Activated CD4-positive, alpha-beta T cell treated with anti-CD3 and anti-CD28 coated beads, Interleukin-2, amount 10 ng/mL, durations not matched to agents 24 days and 14 days (primary cell): ENCODE measurements around the gene DNAJC15. TPM values are rescaled to one million over a fixed set of nuclear protein-coding genes. Genes with fewer than 3 reads are reported as not detected.

Experiments used
- DNase-seq: peaks from one replicate; pipeline ENCODE4 v3.0.0; 2022
- H3K27ac Mint-ChIP-seq: one replicate; pipeline ENCODE4 v1.8.0; 2022; ENCODE audit warnings: mild to moderate bottlenecking, mixed read lengths
- H3K27me3 Mint-ChIP-seq: one replicate; pipeline ENCODE4 v1.8.0; 2022; ENCODE audit warnings: mixed read lengths
- H3K36me3 Mint-ChIP-seq: one replicate; pipeline ENCODE4 v1.8.0; 2022; ENCODE audit warnings: low read depth, mild to moderate bottlenecking, mixed read lengths
- H3K4me1 Mint-ChIP-seq: one replicate; pipeline ENCODE4 v1.8.0; 2021; ENCODE audit warnings: mixed read lengths
- H3K4me3 Mint-ChIP-seq: one replicate; pipeline ENCODE4 v1.8.0; 2022; ENCODE audit warnings: mild to moderate bottlenecking, moderate library complexity, mixed read lengths
- H3K9me3 Mint-ChIP-seq: one replicate; pipeline ENCODE4 v1.8.0; 2021; ENCODE audit warnings: mixed read lengths
- intact Hi-C: fragments of 100-400 bp; cut with micrococcal nuclease; formaldehyde crosslinking; loops from one replicate; pipeline ENCODE4 v1.15.1; 2023
- total RNA-seq: library from RNA; stranded (reverse); gene quantifications from 2 replicates; pipeline ENCODE4 v1.2.3, GENCODE V29; 2022

The DNAJC15 gene
- total RNA-seq, 1 donor from 2014 or later, result 16.6 TPM

- no peaks in the 10 kb centered on the region for H3K9me3 Mint-ChIP-seq
- H3K4me1 Mint-ChIP-seq, result no peaks in the 10 kb centered on the region
- no peak overlapping the region for H3K4me3 Mint-ChIP-seq
- peaks cover 15% of the 10 kb centered on the region for H3K27me3 Mint-ChIP-seq
- no peaks in the 10 kb centered on the region for H3K36me3 Mint-ChIP-seq
- H3K27ac Mint-ChIP-seq, result no peak overlapping the region
- intact Hi-C loops, result no loop called here
- DNase-seq, result no peak
Measured at GRCh38 chr13:43009506-43009905, 13.9 kb upstream of the DNAJC15 start.

- peaks cover 6% of the 10 kb centered on the region for H3K27me3 Mint-ChIP-seq
- H3K36me3 Mint-ChIP-seq, result no peaks in the 10 kb centered on the region
Measured at GRCh38 chr13:43014162-43014561, 9.2 kb upstream of the DNAJC15 start.

GRCh38 chr13:43016226-43016625 lies 7.2 kb upstream of the DNAJC15 start:
- intact Hi-C loops, result no loop called here
- Mint-ChIP-seq H3K27me3 (peaks cover 3% of the 10 kb centered on the region), H3K4me3 (no peak overlapping the region), H3K27ac (no peak overlapping the region), H3K4me1 (no peaks in the 10 kb centered on the region), H3K9me3 (no peaks in the 10 kb centered on the region), H3K36me3 (no peaks in the 10 kb centered on the region)
- DNase-seq, result no peak

More at GRCh38 chr13:43014162-43014561, 9.2 kb upstream of the DNAJC15 start:
- no peaks in the 10 kb centered on the region for H3K4me1 Mint-ChIP-seq
- no peaks in the 10 kb centered on the region for H3K9me3 Mint-ChIP-seq
- DNase-seq, result no peak
- no peak overlapping the region for H3K27ac Mint-ChIP-seq
- intact Hi-C loops, result no loop called here
- H3K4me3 Mint-ChIP-seq, result no peak overlapping the region

GRCh38 chr13:43019811-43020210 lies 3.6 kb upstream of the DNAJC15 start:
- H3K4me3 Mint-ChIP-seq, result no peak overlapping the region
- H3K9me3 Mint-ChIP-seq, result no peaks in the 10 kb centered on the region
- H3K4me1 Mint-ChIP-seq, result peaks cover 9% of the 10 kb centered on the region
- no peak overlapping the region for H3K27ac Mint-ChIP-seq
- H3K36me3 Mint-ChIP-seq, result peaks cover 5% of the 10 kb centered on the region
- no peak for DNase-seq
- intact Hi-C loops, result loop anchor here (5.0 kb wide), 1 partner anchor 38 kb away; no protein-coding TSS in a partner anchor
- peaks cover 3% of the 10 kb centered on the region for H3K27me3 Mint-ChIP-seq

GRCh38 chr13:43020794-43021193 lies 2.6 kb upstream of the DNAJC15 start:
- H3K9me3 Mint-ChIP-seq, result no peaks in the 10 kb centered on the region
- H3K36me3 Mint-ChIP-seq, result peaks cover 6% of the 10 kb centered on the region
- intact Hi-C loops, result loop anchor here (5.0 kb wide), 1 partner anchor 38 kb away; no protein-coding TSS in a partner anchor
- peaks cover 14% of the 10 kb centered on the region for H3K4me1 Mint-ChIP-seq
- H3K27ac Mint-ChIP-seq, result no peak overlapping the region
- H3K27me3 Mint-ChIP-seq, result peaks cover 2% of the 10 kb centered on the region
- no peak for DNase-seq
- H3K4me3 Mint-ChIP-seq, result no peak overlapping the region

GRCh38 chr13:43021926-43022670 lies 1.3 kb upstream of the DNAJC15 start:
- Mint-ChIP-seq H3K4me3 (no peak overlapping the region), H3K27me3 (no peaks in the 10 kb centered on the region), H3K9me3 (no peaks in the 10 kb centered on the region), H3K4me1 (peaks cover 18% of the 10 kb centered on the region), H3K27ac (no peak overlapping the region), H3K36me3 (peaks cover 6% of the 10 kb centered on the region)
- DNase-seq, result no peak
- intact Hi-C loops, result loop anchor here (2.0 to 5.0 kb wide), 2 partner anchors 37 to 40 kb away; no protein-coding TSS in a partner anchor

GRCh38 chr13:43022934-43023288 lies 475 bp upstream of the DNAJC15 start:
- Mint-ChIP-seq H3K9me3 (no peaks in the 10 kb centered on the region), H3K27me3 (no peaks in the 10 kb centered on the region), H3K4me1 (peaks cover 20% of the 10 kb centered on the region), H3K36me3 (peaks cover 9% of the 10 kb centered on the region), H3K27ac (peak overlapping the region; percentile 94), H3K4me3 (peak overlapping the region; percentile 98)
- intact Hi-C loops, result loop anchor here (1.0 to 5.0 kb wide), 5 partner anchors 22 to 54 kb away; partner anchors contain the start of gene EPSTI1
- DNase-seq, result no peak

GRCh38 chr13:43026262-43026661 lies 2.9 kb downstream of the DNAJC15 start:
- Mint-ChIP-seq H3K27ac (no peak overlapping the region), H3K4me1 (peaks cover 29% of the 10 kb centered on the region), H3K9me3 (no peaks in the 10 kb centered on the region), H3K27me3 (no peaks in the 10 kb centered on the region), H3K4me3 (no peak overlapping the region), H3K36me3 (peaks cover 26% of the 10 kb centered on the region)
- intact Hi-C loops, result no loop called here
- no peak for DNase-seq

- intact Hi-C loops, result no loop called here
- no peak overlapping the region for H3K4me3 Mint-ChIP-seq
- H3K36me3 Mint-ChIP-seq, result peaks cover 33% of the 10 kb centered on the region
- H3K27me3 Mint-ChIP-seq, result no peaks in the 10 kb centered on the region
- no peak overlapping the region for H3K27ac Mint-ChIP-seq
- H3K4me1 Mint-ChIP-seq, result peaks cover 26% of the 10 kb centered on the region
- DNase-seq, result no peak
- peaks cover 5% of the 10 kb centered on the region for H3K9me3 Mint-ChIP-seq
Measured at GRCh38 chr13:43030548-43030947, 7.2 kb downstream of the DNAJC15 start.

- no peak overlapping the region for H3K27ac Mint-ChIP-seq
- H3K36me3 Mint-ChIP-seq, result peaks cover 33% of the 10 kb centered on the region
- H3K27me3 Mint-ChIP-seq, result no peaks in the 10 kb centered on the region
- H3K9me3 Mint-ChIP-seq, result peaks cover 5% of the 10 kb centered on the region
- no peak for DNase-seq
- H3K4me3 Mint-ChIP-seq, result no peak overlapping the region
- peaks cover 24% of the 10 kb centered on the region for H3K4me1 Mint-ChIP-seq
- intact Hi-C loops, result no loop called here
Measured at GRCh38 chr13:43031881-43032280, 8.5 kb downstream of the DNAJC15 start.

GRCh38 chr13:43033038-43033437 lies 9.7 kb downstream of the DNAJC15 start:
- H3K27ac Mint-ChIP-seq, result no peak overlapping the region
- intact Hi-C loops, result no loop called here
- H3K36me3 Mint-ChIP-seq, result peaks cover 34% of the 10 kb centered on the region
- DNase-seq, result no peak
- H3K9me3 Mint-ChIP-seq, result peaks cover 5% of the 10 kb centered on the region
- no peak overlapping the region for H3K4me3 Mint-ChIP-seq
- no peaks in the 10 kb centered on the region for H3K27me3 Mint-ChIP-seq
- H3K4me1 Mint-ChIP-seq, result peaks cover 21% of the 10 kb centered on the region

GRCh38 chr13:43036351-43037250 lies 13.2 kb downstream of the DNAJC15 start:
- no peak for DNase-seq
- no peak overlapping the region for H3K27ac Mint-ChIP-seq
- intact Hi-C loops, result no loop called here
- no peak overlapping the region for H3K4me3 Mint-ChIP-seq
- peaks cover 7% of the 10 kb centered on the region for H3K9me3 Mint-ChIP-seq
- peaks cover 26% of the 10 kb centered on the region for H3K4me1 Mint-ChIP-seq
- peaks cover 40% of the 10 kb centered on the region for H3K36me3 Mint-ChIP-seq
- H3K27me3 Mint-ChIP-seq, result no peaks in the 10 kb centered on the region

- peaks cover 4% of the 10 kb centered on the region for H3K9me3 Mint-ChIP-seq
- intact Hi-C loops, result no loop called here
- H3K27me3 Mint-ChIP-seq, result no peaks in the 10 kb centered on the region
- no peak for DNase-seq
- H3K4me1 Mint-ChIP-seq, result peaks cover 34% of the 10 kb centered on the region
- no peak overlapping the region for H3K4me3 Mint-ChIP-seq
- peaks cover 41% of the 10 kb centered on the region for H3K36me3 Mint-ChIP-seq
- H3K27ac Mint-ChIP-seq, result no peak overlapping the region
Measured at GRCh38 chr13:43039966-43040365, 16.6 kb downstream of the DNAJC15 start.
